Measurements from ENCODE around the gene STX17. TPM values are rescaled to one million over a fixed set of nuclear protein-coding genes. Genes with fewer than 3 reads are reported as not detected.

Gene STX17
- total and polyA plus RNA-seq, 2 donors (not counting 3 experiments of a cell fraction or from before 2014, with no cell fraction given): 5.3 to 17.6 TPM

GRCh38 chr9:99896119-99896518, 10.3 kb upstream of the STX17 start:
- ChIA-PET CTCF (no interaction called here), POLR2A (no interaction called here)
- FAIRE-seq (no peak), DNase-seq (ENCODE audit: low read depth, low spot score) (no peak)
- intact Hi-C loops (cut with micrococcal nuclease): no loop called here
- H3K4me1 ChIP-seq (ENCODE audit: control insufficient read depth, extremely low read depth, insufficient read depth, low read length): no peaks in the 10 kb centered on the region
- no peaks in the 10 kb centered on the region for H3K9me3 ChIP-seq (replicated peaks; ENCODE audit: control insufficient read depth, insufficient read depth, low read length)
- no peak overlapping the region for H3K4me2 ChIP-seq (ENCODE audit: insufficient read depth, low read length)
- no peaks in the 10 kb centered on the region for H3K9me1 ChIP-seq (replicated peaks; ENCODE audit: control insufficient read depth, extremely low read depth, insufficient read depth, low read length)
- no peak overlapping the region for H3K27ac ChIP-seq (ENCODE audit: insufficient read depth, low read depth, low read length)
- H3K79me2 ChIP-seq (ENCODE audit: control insufficient read depth, insufficient read depth, low read length): no peaks in the 10 kb centered on the region
- H3K36me3 ChIP-seq (ENCODE audit: control insufficient read depth in 2 of 2, extremely low read depth in 1 of 2, insufficient read depth in 2 of 2, low read length in 2 of 2): no peaks in the 10 kb centered on the region
- dilution Hi-C loops (cut with MboI; ENCODE audit: extremely low pct_ligation_motif_present, low sequenced_read_pairs): no loop called here
- peaks cover 4 to 20% of the 10 kb centered on the region in 2 experiments for H3K27me3 ChIP-seq (ENCODE audit: control insufficient read depth in 2 of 2, insufficient read depth in 2 of 2, low read length in 2 of 2)
- H3K4me3 ChIP-seq (replicated peaks in 1 of 3; ENCODE audit: insufficient read depth in 1 of 3, low read depth in 1 of 3, low read length in 3 of 3): no peak overlapping the region
- TF ChIP-seq MYC (IDR thresholded peaks at IDR 0.05; ENCODE audit: low read depth, low read length): no peak
- no peak for TF ChIP-seq POLR2AphosphoS5 (IDR thresholded peaks at IDR 0.05; ENCODE audit: insufficient read depth, low read depth, low read length)
- no peak for TF ChIP-seq GATA2 (IDR thresholded peaks at IDR 0.05; ENCODE audit: insufficient read depth, insufficient read length, low read depth, low read length)
- no peak for TF ChIP-seq EZH2 (IDR thresholded peaks at IDR 0.05; ENCODE audit: borderline replicate concordance, low read depth, low read length, severe bottlenecking)
- no TSS peak for BruUV-seq (replicated peaks)
- H3K9ac ChIP-seq (replicated peaks; ENCODE audit: extremely low read depth, insufficient read depth, low read length): no peak overlapping the region
- H2AFZ ChIP-seq (ENCODE audit: low read depth, low read length): no peak overlapping the region
- H4K20me1 ChIP-seq (replicated peaks; ENCODE audit: control insufficient read depth, extremely low read depth, insufficient read depth, low read length): no peaks in the 10 kb centered on the region

- DNase-seq (ENCODE audit: low read depth, low spot score) (no peak), FAIRE-seq (no peak)
- no TSS peak for BruUV-seq (replicated peaks)
- Histone ChIP-seq H3K9me1 (replicated peaks; ENCODE audit: control insufficient read depth, extremely low read depth, insufficient read depth, low read length) (no peaks in the 10 kb centered on the region), H3K4me1 (ENCODE audit: control insufficient read depth, extremely low read depth, insufficient read depth, low read length) (peaks cover 3% of the 10 kb centered on the region), H3K9ac (replicated peaks; ENCODE audit: extremely low read depth, insufficient read depth, low read length) (no peak overlapping the region), H3K36me3 (ENCODE audit: control insufficient read depth in 2 of 2, extremely low read depth in 1 of 2, insufficient read depth in 2 of 2, low read length in 2 of 2) (no peaks in the 10 kb centered on the region), H4K20me1 (replicated peaks; ENCODE audit: control insufficient read depth, extremely low read depth, insufficient read depth, low read length) (no peaks in the 10 kb centered on the region), H3K27me3 (ENCODE audit: control insufficient read depth in 2 of 2, insufficient read depth in 2 of 2, low read length in 2 of 2) (no peaks in the 10 kb centered on the region), H3K4me3 (replicated peaks in 1 of 3; ENCODE audit: insufficient read depth in 1 of 3, low read depth in 1 of 3, low read length in 3 of 3) (no peak overlapping the region), H2AFZ (ENCODE audit: low read depth, low read length) (no peak overlapping the region), H3K79me2 (ENCODE audit: control insufficient read depth, insufficient read depth, low read length) (no peaks in the 10 kb centered on the region), H3K4me2 (ENCODE audit: insufficient read depth, low read length) (no peak overlapping the region), H3K27ac (ENCODE audit: insufficient read depth, low read depth, low read length) (no peak overlapping the region), H3K9me3 (replicated peaks; ENCODE audit: control insufficient read depth, insufficient read depth, low read length) (no peaks in the 10 kb centered on the region)
- intact Hi-C loops (cut with micrococcal nuclease) (no loop called here), dilution Hi-C loops (cut with MboI; ENCODE audit: extremely low pct_ligation_motif_present, low sequenced_read_pairs) (no loop called here)
- CTCF ChIA-PET: no interaction called here
- POLR2A ChIA-PET: no interaction called here
- TF ChIP-seq CTCF (IDR thresholded peaks at IDR 0.05; ENCODE audit: extremely low read depth in 1 of 2, insufficient read depth in 1 of 2, low read depth in 1 of 2, low read length in 2 of 2) (no peak), FOS (IDR thresholded peaks at IDR 0.05; ENCODE audit: borderline replicate concordance, insufficient read depth, low read length) (no peak), MYC (IDR thresholded peaks at IDR 0.05; ENCODE audit: low read depth, low read length) (no peak), POLR2AphosphoS5 (IDR thresholded peaks at IDR 0.05; ENCODE audit: insufficient read depth, low read depth, low read length) (no peak), GATA2 (IDR thresholded peaks at IDR 0.05; ENCODE audit: insufficient read depth, insufficient read length, low read depth, low read length) (no peak), JUN (IDR thresholded peaks at IDR 0.05; ENCODE audit: borderline replicate concordance, insufficient read depth, insufficient read length, low read depth) (no peak), POLR2A (IDR thresholded peaks at IDR 0.05; ENCODE audit: low read depth, low read length) (no peak), EZH2 (IDR thresholded peaks at IDR 0.05; ENCODE audit: borderline replicate concordance, low read depth, low read length, severe bottlenecking) (no peak), MAX (IDR thresholded peaks at IDR 0.05; ENCODE audit: insufficient read depth, insufficient read length) (no peak)
Measured at GRCh38 chr9:99903393-99903792, 3.1 kb upstream of the STX17 start.
